ENCODE data around the gene PSMA6.
A peak's percentile ranks its signal among the peaks of the same experiment; 100 is the strongest.
"Not testable (repeated sequence)": the region's sequence is repeated elsewhere in the genome, so short reads cannot be mapped to it uniquely, and the experiment has no call there.

The PSMA6 gene

DNA sequence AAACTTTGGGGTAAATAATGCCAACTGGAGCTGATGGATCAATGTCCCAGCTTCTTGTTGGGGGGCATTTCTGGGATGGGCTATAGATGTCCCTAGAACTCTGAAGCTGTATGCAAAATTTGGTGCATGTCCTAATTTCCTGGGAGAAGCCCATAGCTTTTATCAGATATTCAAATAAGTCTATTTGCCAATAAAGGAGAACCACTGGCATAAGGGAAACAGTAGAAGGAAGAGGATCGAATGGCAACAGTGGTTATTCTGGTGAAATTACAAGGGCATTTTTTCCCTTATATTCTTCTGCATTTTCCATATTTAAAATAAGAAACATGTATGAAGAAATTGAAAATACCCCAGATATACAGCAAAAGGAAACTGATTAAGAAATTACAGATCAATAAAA is 34.2 kb downstream of the PSMA6 start:
- no peak for DNase-seq

DNA sequence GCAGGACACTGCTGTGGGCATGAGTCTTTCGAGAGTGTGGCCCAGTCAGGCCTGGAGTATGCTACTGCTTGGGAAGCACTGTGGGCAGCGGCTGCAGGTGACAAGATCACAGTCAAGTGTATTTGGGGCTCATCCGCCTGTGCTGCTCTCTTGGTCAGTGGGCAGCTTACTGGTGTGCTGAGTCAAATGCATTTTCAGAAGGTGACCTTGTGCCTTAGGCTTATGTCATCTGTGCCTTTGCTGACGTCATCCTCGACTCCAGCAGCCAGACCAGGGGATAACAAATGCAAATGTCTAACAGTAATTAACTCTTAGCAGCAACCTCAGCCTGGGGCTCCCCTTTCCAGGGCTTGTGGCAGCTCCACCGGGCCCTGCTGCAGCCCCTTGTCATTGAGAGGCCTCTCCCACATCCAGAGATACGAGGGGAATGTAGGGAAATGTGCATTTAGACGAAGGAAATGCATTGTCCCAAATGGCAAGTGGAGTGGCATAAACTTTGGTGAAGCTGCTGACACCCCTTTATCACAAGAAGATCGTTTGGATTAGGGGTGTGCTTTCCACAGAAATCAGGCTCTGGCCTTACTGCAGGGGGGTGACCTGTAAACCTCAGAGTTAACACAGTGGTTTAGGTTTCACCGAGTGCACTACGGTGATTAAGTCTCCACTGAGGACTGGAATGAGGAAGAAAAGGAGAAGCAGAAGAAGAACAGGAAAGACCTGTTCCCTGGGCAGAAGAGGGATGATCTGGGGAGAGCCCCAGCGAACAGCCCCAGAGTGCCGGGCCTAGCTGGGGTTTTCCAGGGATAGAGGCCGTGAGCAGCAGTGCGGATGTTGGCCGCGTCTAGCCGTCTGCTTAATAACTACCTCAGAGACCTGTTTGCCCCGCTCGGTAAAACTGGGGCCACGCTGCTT is 39.7 kb downstream of the PSMA6 start:
- DNase-seq, result no peak

DNA sequence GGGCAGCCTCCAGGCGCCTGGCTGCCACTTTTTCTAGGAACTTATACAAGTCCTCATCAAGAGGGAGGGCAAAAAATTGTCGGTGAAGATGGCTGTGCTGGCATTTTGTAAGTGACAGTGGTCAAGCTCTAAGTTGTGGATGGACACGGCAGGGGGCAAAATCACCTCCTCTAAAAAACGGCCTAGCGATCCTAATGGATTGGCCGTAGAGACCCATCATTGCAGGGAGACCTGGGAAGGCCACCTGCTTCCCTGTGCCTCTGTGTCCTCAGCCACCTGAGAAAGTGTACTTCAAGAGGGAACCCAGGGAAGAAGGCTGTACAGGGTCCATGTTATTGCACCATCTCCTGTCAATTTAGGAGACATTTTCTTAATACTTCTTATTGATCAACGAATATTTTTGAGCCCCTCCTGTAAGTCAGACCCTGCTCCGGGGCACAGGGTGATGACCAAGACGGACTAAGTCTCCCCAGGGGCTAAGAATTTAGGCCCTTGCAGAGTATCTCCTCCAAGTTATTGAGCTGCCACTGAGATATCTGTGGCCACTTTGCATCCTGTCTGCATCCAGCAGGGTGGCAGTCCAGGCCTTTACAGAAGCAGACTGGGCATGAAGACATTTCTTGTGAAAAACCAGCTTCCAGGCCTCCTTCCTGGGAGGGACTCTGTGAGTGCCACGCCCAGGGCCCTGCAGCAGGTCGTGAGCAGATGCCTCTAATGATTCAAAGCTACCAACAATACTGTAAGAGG is 40.5 kb downstream of the PSMA6 start:
- DNase-seq, result peak in 1 of 2 experiments; percentile 41

DNA sequence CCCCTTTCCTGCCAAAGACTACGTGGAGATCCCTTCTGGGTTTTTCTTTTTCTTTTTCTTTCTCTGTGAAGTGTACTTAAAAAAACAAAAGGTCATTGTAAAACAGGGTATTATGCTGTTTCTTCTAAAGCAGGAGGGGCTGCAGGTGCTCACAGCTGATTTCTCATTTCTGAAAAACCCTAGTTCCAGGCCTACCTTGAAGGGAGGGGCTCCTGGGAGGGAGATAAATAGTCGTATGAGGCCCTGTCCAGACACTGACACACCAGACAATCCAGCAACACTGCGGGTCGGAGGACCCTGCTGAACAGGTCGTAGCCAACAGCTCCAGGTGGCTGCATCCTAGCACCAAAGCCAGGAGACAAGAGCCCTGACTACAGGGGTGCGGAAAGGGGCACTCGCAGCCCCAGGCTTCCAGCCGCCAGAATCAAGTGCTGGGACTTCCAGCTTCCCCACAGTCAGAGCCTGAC is 41.1 kb downstream of the PSMA6 start:
- no peak for DNase-seq

DNA sequence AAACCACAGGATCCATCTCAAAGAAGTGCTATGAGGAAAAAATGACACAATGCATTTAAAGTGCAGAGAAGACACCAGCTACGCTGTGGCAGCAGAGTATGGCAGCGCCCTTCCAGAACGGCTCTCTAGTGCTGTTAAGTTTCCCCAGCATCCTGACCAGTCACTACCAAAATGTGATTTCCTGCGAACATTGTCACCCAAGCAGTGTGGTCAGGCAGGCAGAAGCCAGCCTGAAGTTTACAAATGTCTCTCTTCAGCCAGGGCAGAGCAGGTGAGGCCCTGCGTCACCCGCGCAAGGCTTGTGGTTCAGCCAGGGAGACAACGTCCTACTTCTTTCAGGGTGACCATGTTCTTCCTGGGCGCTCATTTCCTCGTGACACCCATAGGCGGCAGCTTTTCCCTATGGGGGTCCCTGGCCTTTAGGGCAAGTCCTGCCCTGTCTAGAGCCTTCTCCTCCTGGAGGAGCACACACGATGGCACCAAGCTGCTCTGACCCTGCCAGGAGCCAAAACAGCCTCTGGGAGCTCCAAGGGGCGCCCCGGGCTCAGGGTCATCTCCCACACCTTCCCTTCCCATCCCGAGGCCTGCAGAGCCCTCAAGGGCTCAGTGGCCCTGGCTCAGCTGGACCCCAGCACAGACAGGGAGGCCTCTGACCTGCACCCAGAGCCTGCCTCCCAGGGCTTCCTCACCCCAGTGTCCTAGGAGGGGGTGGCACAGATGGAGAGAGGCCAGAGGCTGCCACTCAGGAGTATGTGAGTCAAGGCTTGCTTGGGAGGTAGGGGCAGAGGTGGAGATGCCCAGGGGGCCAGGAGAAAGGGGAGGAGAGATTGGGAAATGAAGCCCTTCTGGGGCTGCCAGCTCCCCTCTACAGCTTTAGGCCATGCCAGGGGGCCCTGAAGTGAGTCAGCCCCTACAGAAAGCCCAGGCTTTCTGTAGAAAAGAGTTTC is 41.9 kb downstream of the PSMA6 start:
- no peak for DNase-seq

DNA sequence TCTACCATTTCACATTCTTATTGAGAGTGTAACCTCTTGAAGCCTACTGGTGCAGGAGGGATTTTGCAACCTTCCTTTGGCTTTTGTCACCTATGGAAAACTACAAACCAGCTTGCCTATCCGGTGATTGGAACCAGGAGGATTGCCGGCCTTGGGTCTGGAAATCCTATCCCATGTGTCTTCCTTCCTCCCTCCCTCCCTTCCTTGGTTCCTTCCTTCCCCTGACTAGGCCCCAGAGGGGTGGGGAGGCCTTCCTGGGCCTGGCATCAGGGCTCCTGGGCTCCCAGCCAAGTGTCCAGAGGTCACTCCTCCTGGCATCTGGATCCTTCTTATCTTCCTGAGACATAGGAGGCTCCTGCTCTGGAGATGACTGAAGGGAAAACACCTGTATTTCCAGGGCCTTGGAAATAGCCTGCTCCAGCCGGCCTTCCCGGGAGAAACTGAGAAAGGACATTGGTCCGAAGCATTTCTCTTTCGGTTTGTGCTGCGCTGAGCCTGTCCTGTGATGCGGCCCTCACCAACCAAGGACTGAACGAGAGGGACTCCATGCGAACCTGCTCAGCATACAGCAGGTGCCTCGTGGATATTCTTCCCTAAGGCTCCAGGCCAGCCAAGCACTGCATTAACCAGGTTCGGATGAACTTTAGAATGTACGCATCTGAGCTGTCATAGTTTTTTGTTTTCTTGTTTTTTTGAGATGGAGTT is 43.4 kb downstream of the PSMA6 start:
- DNase-seq, result no peak

DNA sequence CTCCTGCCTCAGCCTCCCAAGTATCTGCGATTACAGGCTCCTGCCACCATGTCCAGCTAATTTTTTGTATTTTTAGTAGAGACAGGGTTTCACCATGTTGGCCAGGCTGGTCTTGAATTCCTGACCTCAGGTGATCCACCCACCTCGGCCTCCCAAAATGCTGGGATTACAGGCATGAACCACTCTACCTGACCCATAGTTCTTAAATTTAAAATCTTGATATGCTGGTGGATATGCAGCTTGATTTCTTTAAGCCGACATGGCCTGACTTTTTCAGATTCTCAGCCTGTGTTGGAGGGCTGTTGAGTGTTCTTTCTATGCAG is 44.0 kb downstream of the PSMA6 start:
- DNase-seq, result not testable (repeated sequence)

DNA sequence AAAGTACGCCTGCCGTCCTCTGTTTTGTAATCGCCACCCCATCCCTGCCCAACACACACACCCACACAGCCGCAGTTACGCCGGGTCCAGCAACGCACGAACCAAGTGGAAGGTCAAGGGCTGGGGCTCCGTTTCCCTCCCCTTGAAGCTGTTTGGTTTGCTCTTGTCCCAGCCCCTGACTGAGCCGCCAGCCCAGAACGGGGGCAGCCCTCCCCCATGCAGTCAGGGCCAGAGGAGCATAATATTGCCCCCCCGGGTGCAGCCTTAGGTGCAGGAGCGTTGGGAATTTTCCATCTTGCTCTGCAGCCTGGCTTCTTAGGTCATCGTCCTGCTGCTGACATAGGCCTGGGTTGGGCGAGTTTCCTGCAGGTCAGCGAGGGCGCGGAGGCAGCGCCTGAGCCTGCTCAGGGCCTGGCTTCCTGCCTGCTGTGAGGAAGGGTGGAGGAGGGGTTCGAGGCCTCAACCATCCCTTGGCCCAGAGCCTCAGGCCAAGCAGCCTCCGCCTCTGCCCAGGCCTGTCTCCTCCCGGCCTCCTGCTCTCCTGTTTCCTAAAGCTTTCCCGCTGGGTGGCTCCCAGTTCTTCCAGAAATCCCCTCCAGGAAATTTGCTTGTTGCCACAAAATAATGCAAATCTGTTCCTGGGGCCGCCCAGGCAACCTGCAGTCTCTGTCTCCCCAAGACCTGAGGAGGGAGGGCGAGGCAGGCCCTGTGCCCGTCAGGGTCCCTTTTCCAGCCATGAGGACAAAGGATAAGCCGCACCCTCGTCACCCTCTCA is 44.5 kb downstream of the PSMA6 start:
- peak in 1 of 2 experiments; percentile 62 for DNase-seq

DNA sequence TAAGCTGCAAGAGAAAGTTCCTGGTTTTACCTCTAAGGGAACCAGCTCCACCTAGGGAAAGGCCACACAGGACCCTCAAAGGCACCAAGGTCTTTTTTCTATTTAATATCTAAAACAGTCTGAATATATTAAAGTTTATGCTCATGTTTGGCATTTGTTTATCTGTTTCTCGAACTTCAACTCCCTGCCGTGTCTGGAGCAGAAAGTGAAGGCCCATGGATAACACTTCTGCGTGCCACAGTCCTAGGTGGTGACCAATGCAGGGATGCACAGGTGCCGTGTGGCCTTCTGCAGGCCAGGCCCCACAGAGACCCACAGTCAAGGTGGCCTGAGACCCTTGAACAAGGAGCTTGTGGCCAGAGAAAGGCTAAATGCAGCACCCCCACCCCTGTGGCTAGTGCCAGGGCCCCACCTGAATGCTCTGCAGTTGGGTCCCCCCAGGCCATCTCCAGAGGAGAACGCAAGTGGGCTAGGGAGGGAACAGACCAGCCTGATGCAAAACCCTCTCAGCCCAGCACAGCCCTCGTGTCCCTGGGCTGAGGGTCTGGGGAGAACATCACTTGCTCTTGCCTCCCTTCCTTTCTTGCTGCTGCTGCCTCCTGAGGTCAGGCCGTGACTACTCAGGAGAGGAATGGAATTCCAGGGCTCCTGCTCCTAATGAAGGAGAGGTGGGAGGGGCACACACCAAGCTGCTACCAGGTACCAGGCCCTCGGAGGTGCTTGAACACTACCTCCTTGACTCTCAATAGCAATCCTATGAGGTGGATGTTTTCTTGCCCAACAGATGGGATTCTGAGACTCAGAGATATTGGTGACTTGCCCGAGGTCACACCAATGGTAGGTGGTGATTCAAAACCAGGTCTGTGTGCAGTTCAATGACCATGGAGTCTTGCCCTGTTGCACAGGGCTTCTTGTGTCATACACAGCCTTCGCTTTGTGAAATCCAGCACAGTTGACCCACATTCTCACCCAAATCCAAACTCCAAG is 45.4 kb downstream of the PSMA6 start:
- DNase-seq, result no peak

DNA sequence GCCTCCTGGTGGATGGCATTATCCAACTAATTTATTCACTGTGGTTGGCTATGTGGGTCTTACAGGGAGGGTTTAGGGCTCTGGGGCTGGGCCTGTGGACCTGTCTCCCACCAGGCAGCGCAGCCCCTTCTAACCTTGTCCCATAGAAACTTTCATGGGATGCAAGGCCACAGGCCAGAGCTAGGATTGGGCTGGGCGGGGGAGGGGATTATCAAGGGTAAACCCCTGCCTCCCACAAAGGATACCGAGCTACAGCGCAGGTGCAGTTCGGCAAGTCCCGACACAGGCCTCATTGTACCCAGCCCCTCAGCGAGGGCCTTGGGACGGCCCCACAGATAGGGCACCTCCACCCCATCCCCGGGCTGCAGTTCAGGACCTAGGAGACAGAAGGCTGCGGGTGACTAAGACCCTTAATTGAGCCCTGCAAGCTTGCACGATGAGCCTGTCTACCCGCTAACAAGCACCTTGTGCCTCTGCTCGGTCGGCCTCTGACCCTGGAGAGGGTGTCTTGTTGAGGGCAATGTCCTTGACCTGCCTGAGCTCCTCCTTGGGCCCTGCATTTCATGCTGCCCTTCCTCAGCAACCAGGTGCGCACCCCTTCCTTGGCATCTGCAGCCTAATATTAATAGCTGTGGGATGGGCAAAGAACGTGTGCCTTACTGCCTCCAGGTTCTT is 46.7 kb downstream of the PSMA6 start:
- DNase-seq, result no peak

DNA sequence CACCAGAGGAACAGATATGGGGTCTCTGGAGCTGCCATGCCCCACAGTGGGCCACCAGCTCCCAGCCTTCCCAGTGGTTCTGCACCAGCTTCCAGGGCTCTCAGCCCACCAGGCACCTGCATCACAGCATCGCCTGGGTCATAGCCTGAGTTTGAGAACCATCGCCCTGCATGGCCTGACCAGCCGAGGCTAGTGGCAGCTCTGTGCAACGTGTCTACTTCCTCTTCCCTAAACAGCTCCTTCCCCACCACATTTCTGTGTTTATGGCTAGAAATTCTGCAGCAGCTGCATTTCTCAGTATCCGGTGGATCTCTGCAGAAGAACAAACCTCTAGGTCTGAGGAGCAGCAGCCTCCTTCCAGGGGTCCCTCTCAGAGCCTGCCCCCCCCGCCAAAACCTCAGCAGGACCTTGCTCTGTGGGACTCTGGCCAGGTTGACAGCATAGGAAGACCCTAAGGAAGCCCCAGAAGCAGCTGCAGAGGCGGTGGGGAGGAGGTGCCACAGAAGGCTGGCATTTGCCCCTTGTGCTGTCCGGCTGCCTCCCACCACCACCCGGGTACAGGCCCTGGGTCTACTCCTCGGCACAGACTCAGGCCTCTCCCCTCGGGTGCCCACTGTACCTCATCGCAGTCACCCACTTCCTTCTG is 47.7 kb downstream of the PSMA6 start:
- DNase-seq, result no peak

DNA sequence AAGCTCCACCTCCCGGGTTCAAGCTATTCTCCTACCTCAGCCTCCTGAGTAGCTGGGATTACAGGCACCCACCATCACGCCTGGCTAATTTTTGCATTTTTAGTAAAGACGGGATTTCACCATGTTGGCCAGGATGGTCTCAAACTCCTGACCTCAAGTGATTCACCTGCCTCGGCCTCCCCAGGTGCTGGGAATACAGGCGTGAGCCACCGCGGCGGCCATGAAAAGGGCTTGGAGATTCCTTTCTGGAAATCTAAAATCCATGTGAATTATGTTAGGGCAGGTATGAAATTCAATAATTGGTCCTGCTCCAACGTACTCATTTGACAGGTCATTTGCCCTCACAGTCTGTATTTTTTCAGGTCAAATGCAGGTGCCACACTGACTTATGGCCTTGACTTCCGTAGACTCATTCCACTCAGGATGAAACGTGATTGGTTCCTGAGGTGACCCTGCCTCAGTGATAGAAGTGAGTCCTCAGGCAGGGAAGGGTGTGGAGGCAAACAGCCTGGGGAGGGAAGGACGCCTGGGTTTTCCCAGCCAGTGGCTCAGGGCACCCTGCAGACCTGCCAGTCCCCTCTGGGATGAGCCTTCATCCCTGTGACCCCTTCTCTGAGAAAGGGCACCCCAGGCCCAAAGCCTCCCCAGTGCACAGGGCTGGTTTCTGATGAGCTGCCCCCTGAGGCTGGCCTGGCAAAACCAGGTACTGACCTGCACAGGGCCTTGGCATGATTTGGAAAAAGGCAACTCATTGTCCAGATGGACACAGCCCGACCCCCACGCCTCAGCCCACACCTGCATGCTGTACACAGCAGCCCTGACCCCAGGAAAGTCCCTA is 48.7 kb downstream of the PSMA6 start:
- no peak for DNase-seq

DNA sequence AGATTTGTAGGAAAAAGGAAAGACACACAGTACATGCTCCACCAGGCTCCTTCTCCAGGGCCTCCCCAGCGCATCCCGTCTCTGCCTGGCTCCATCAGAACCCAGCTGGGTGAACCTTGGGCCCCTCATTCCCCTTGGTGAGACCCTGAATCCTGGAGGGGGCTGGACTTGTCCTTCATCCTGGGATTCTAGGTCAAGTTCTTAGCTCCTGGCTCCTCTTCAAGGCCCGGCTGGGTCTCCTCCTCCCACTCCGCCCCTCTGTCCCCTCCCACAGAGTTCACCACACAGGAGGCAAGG is 49.2 kb downstream of the PSMA6 start:
- no peak for DNase-seq

DNA sequence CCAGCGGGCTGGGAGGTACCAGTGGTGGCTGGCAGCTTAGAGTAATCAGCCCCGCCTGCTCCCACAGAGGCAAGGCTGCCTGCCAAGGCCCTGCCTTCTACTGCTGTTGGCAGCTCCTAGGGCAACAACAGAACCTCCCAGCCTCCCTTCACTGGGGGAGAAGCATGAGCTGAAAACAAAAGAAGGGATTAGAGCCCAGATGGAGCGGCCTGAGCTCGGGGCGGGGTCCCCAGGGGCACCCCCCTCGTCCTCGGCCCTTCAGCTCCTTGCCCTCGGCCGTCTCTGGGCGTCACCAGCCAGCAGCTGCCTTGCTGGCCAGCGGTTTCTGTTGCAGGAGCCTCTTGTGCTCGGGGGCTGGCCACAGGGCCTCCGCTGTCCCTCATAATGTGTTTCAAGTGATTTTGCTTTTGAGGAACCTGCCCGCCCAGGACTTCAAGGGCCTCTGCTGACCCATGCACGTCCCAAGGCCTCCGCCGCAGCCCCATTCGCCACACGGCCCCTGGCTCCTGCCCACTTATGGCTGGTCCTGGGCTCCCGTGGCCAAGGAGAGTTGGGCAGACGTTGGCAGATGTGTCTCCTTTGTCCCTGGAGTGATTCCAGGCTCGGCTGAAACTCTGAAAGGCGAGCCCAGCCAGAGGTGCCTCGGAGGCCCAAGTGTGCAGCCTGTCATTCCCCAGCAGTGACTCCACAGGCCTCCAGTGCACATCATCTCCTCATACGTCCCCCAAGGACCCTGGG is 49.7 kb downstream of the PSMA6 start:
- peak; percentile 97 to 99 for DNase-seq

DNA sequence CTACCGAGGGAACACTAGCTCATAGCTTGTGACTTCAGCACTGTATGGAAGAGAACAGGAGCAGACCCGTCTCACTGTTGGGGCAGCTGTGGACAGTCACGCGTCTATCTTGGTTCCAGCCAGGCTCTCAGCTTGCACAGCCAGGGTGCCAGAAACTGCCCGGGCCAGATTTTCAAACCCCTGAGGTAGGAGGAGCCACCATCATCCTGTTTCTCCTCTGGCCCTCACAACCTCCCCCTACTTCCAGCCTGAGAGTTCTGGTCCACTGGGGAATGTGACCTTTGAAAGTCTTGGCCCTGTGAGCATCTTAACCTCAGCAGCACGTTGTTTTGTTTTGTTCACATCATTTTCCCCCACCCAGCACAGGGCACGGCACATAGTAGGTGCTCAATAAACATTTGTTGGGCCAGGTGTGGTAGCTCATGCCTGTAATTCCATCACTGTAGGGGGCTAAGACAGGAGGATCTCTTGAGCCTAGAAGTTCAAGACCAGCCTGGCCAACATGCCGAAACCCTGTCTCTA is 50.4 kb downstream of the PSMA6 start:
- no peak for DNase-seq

DNA sequence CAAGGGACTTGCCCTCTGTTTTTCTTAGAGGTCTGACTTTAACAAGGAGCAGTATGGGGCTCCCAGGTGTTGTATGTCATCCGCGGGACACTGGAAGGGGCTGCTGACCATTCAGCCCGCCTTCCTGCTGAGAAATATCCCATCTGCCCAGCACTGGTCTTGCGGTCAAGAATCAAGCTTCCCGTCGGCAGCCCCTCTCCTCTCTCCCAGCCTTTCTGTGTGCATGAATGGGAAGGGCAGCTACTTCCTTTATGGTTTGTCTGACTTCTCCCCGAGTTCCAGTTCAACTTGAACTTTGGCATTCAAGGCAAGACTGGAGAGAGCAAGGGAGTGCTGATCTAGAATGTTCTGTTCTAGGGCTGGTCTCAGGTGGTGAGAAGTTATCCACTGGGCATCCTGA is 51.5 kb downstream of the PSMA6 start:
- DNase-seq, result no peak

DNA sequence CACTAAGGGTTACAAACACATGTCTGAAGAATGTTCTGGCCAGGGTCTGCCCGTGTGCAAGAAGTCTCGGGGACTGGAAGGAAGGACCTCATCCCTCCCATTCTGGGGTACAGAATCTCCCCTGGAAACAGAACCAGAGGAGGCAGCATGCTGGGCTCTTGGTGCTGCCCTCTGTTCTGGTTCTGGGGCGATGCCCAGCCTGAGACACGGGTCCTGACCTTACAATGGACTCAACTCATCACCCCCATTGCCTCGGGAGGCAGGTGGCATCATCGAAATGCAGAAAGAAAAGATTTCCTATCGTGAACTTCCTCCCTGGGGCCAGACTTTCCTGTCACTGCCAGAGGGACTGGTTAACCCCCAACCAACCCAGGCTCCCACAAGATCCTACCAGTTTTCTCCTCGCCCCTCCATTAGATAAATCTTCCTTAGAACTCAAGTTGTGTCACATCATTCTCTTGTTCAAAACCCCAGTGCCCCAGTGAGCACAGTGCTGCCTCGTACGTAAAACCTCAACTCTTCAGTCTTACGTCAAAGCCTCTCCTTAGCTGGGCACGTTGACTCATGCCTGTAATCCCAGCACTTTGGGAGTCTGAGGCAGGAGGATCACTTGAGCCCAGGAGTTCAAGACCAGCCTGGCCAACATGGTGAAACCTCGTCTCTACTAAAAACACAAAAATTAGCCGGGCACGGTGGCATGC is 52.1 kb downstream of the PSMA6 start:
- no peak for DNase-seq
